ENCODE results near the gene CLCN7.

- TF ChIP-seq CTCF (conservative IDR thresholded peaks at IDR 0.05): no peak
- no peak for TF ChIP-seq ZFX (IDR thresholded peaks at IDR 0.05)
Observed at GRCh38 chr16:1427473-1428461, 47.1 kb downstream of the CLCN7 start.

Measured in C4-2B (cell line).